Suprapubic skin (tissue), 4 donors: ENCODE measurements around the gene GALNT13.

Experiments used
- POLR2A ChIP-seq, 2 donors: fragments of 450-650 bp; IDR thresholded peaks; one replicate each; pipeline ENCODE4 v1.6.1; 2017; ENCODE audit warnings: antibody characterized with exemption in 2 of 2, mild to moderate bottlenecking in 2 of 2, moderate library complexity in 2 of 2
- POLR2AphosphoS5 ChIP-seq, 3 donors: sonication (generic); formaldehyde crosslinking; IDR thresholded peaks; one replicate each; pipeline ENCODE4 v1.6.1; 2017; ENCODE audit warnings: antibody characterized with exemption in 3 of 3
- TF ChIP-seq, protein P1 (sequence below), 2 donors: fragments of 200-600 bp in 1 of 2; fragments of 450-650 bp in 1 of 2; sonication (generic) in 1 of 2; IDR thresholded peaks; one replicate each; pipeline ENCODE4 v1.5.1; 2016 to 2019; ENCODE audit warnings: antibody characterized with exemption in 2 of 2, mild to moderate bottlenecking in 1 of 2, moderate library complexity in 1 of 2

DNA sequence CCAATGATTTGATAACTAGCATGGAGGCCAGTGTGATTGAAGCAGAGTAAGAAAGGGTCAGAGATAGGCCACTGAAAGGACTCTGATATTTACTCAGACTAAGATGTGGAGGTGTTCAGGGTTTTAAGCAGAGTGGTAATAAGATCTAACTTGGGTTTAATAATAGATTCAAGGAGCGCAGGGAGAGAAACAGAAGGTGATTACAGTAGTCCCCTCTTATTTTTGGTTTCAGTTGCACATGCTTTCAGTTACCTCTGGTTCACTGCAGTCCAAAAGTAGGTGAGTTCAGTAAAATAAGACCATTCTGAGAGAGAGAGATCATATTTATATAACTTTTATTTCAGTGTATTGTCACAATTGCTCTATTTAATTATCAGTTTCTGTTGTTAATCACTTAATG lies 13.5 kb upstream of the GALNT13 start:
- TF ChIP-seq, protein P1, sequence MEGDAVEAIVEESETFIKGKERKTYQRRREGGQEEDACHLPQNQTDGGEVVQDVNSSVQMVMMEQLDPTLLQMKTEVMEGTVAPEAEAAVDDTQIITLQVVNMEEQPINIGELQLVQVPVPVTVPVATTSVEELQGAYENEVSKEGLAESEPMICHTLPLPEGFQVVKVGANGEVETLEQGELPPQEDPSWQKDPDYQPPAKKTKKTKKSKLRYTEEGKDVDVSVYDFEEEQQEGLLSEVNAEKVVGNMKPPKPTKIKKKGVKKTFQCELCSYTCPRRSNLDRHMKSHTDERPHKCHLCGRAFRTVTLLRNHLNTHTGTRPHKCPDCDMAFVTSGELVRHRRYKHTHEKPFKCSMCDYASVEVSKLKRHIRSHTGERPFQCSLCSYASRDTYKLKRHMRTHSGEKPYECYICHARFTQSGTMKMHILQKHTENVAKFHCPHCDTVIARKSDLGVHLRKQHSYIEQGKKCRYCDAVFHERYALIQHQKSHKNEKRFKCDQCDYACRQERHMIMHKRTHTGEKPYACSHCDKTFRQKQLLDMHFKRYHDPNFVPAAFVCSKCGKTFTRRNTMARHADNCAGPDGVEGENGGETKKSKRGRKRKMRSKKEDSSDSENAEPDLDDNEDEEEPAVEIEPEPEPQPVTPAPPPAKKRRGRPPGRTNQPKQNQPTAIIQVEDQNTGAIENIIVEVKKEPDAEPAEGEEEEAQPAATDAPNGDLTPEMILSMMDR (IDR thresholded peaks at IDR 0.05) = no peak
- TF ChIP-seq POLR2AphosphoS5 (IDR thresholded peaks at IDR 0.05) = no peak
- no peak for TF ChIP-seq POLR2A (IDR thresholded peaks at IDR 0.05)
